ENCODE data around the gene UIMC1.

DNA sequence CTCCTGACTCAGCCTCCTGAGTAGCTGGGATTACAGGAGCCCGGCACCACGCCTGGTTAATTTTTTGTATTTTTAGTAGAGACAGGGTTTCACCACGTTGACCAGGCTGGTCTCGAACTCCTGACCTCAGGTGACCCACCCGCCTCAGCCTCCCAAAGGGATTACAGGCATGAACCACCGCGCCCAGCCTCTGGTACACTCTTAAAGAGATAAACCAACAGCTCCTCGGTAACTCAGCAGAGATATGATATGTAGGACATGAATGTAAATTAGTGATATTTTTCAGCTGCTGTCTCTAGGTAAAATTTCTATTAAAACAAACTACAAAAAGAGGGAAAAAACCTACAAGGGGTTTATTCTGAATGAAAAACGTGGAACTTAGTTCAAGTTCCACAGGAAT, 64.6 kb downstream of the UIMC1 start:
- TF ChIP-seq, protein P1, sequence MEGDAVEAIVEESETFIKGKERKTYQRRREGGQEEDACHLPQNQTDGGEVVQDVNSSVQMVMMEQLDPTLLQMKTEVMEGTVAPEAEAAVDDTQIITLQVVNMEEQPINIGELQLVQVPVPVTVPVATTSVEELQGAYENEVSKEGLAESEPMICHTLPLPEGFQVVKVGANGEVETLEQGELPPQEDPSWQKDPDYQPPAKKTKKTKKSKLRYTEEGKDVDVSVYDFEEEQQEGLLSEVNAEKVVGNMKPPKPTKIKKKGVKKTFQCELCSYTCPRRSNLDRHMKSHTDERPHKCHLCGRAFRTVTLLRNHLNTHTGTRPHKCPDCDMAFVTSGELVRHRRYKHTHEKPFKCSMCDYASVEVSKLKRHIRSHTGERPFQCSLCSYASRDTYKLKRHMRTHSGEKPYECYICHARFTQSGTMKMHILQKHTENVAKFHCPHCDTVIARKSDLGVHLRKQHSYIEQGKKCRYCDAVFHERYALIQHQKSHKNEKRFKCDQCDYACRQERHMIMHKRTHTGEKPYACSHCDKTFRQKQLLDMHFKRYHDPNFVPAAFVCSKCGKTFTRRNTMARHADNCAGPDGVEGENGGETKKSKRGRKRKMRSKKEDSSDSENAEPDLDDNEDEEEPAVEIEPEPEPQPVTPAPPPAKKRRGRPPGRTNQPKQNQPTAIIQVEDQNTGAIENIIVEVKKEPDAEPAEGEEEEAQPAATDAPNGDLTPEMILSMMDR (IDR thresholded peaks at IDR 0.05) = no peak
- no peak for TF ChIP-seq POLR2A (IDR thresholded peaks at IDR 0.05)

Data from thyroid gland (tissue), 4 donors.